K562 (cell line): ENCODE results near the gene PACSIN1. TPM values are rescaled to one million over a fixed set of nuclear protein-coding genes. Genes with fewer than 3 reads are reported as not detected.

ENCODE experiments used
- ATF1 ChIP-seq, 2 experiments: fragments of 450-650 bp in 1 of 2; IDR thresholded peaks; 2 replicates each; pipeline ENCODE4 v1.6.1; 2016; ENCODE audit warnings: missing compliant biosample characterization in 1 of 2, missing genetic modification characterization in 1 of 2
- CREM ChIP-seq: IDR thresholded peaks from 2 replicates; pipeline ENCODE4 v1.6.1; 2014; ENCODE audit warnings: antibody characterized with exemption, low read depth
- EGR1 ChIP-seq: fragments of 450-650 bp; conservative IDR thresholded peaks from 2 replicates; pipeline ENCODE4 v1.6.1; 2017; ENCODE audit warnings: mild to moderate bottlenecking
- HDAC2 ChIP-seq: fragments of 450-650 bp; IDR thresholded peaks from 2 replicates; pipeline ENCODE4 v1.6.1; 2016; ENCODE audit warnings: mild to moderate bottlenecking
- NBN ChIP-seq: fragments of 450-650 bp; IDR thresholded peaks from 2 replicates; pipeline ENCODE4 v1.6.1; 2016; ENCODE audit warnings: low read depth, mild to moderate bottlenecking
- POLR3A ChIP-seq: IDR thresholded peaks from 2 replicates; pipeline ENCODE4 v1.6.1; 2011; ENCODE audit warnings: borderline replicate concordance, mild to moderate bottlenecking, moderate library complexity; ENCODE audit not compliant: insufficient read length, insufficient read depth; ENCODE audit errors: extremely low read depth
- RAD21 ChIP-seq, 2 experiments: fragments of 250-450 bp in 1 of 2; fragments of 450-650 bp in 1 of 2; sonication (Bioruptor Pico) in 1 of 2; formaldehyde crosslinking in 1 of 2; IDR thresholded peaks in 1 of 2; conservative IDR thresholded peaks in 1 of 2; 2 replicates each; pipeline versions ENCODE4 v1.4.0 to v1.8.0; 2020 to 2022; ENCODE audit warnings: mild to moderate bottlenecking in 2 of 2, moderate library complexity in 1 of 2
- SMARCE1 ChIP-seq: fragments of 450-650 bp; IDR thresholded peaks from 2 replicates; pipeline ENCODE4 v1.7.1; 2016; ENCODE audit warnings: mild to moderate bottlenecking
- TAF9B ChIP-seq: fragments of 450-650 bp; IDR thresholded peaks from 2 replicates; pipeline ENCODE4 v1.6.1; 2018; ENCODE audit warnings: mild to moderate bottlenecking; ENCODE audit not compliant: partially characterized antibody
- TBL1XR1 ChIP-seq, 2 experiments: IDR thresholded peaks; 2 replicates each; pipeline ENCODE4 v1.6.1; 2012; ENCODE audit warnings: improper control_type of control experiment in 2 of 2, low read length in 2 of 2, mild to moderate bottlenecking in 1 of 2
- TRIM28 ChIP-seq: fragments of 450-650 bp; IDR thresholded peaks from 2 replicates; pipeline ENCODE4 v1.6.1; 2017
- ZNF124 ChIP-seq: sonication (generic); formaldehyde crosslinking; IDR thresholded peaks from 2 replicates; pipeline ENCODE4 v1.8.1; 2022; ENCODE audit warnings: missing genetic modification reagents
- ZNF324 ChIP-seq: fragments of 250-450 bp; sonication (Bioruptor Pico); IDR thresholded peaks from 2 replicates; pipeline ENCODE4 v1.4.0; 2020; ENCODE audit warnings: mild to moderate bottlenecking
- ZNF696 ChIP-seq: fragments of 250-450 bp; sonication (Bioruptor Pico); conservative IDR thresholded peaks from 2 replicates; pipeline ENCODE4 v1.4.0; 2020; ENCODE audit warnings: mild to moderate bottlenecking, moderate library complexity
- polyA plus RNA-seq, 8 experiments: library from polyadenylated mRNA; depleted of rRNA in 4 of 8; stranded (reverse) in 5 of 8; unstranded in 3 of 8; fragments of >200 nt; fragmentation: Nextera tagmentation in 2 of 8; fragmentation: Illumina TruSeq in 1 of 8; extraction: Ambion mirVana in 2 of 8; extraction: Trizol in 1 of 8; gene quantifications; 2 replicates each; pipeline versions ENCODE4 v1.2.1 to v1.2.3, GENCODE V29; 2011 to 2014; ENCODE audit warnings: inconsistent platforms in 1 of 8, missing spikeins in 1 of 8
- total RNA-seq, 7 experiments: library from RNA; depleted of rRNA in 6 of 7; stranded (reverse); fragments of >200 nt in 6 of 7; fragmentation: Illumina TruSeq in 2 of 7; extraction: Trizol in 2 of 7; gene quantifications; 2 replicates each; pipeline versions ENCODE4 v1.2.1 to v1.2.3, GENCODE V29; 2011 to 2021; ENCODE audit warnings: low replicate concordance in 1 of 7
- TF ChIP-seq, protein P1 (sequence below): sonication (generic); formaldehyde crosslinking; IDR thresholded peaks from 2 replicates; pipeline ENCODE4 v1.8.1; 2022; ENCODE audit warnings: missing genetic modification reagents
- TF ChIP-seq, protein P2 (sequence below), 2 experiments: fragments of 450-650 bp; IDR thresholded peaks; 2 replicates each; pipeline ENCODE4 v1.6.1; 2016
- TF ChIP-seq, protein P3 (sequence below): fragments of 250-450 bp; sonication (Bioruptor Pico); IDR thresholded peaks from 2 replicates; pipeline ENCODE4 v1.4.0; 2020; ENCODE audit warnings: borderline replicate concordance
- TF ChIP-seq, protein P4 (sequence below): fragments of 450-650 bp; conservative IDR thresholded peaks from 2 replicates; pipeline ENCODE4 v1.6.1; 2016; ENCODE audit warnings: missing genetic modification characterization, low read depth, mild to moderate bottlenecking, missing compliant biosample characterization, moderate library complexity
- TF ChIP-seq, protein P5 (sequence below), 2 experiments: fragments of 450-650 bp in 1 of 2; IDR thresholded peaks; 2 replicates each; pipeline ENCODE4 v1.6.1; 2011 to 2017; ENCODE audit warnings: low read depth in 2 of 2, antibody characterized with exemption in 1 of 2, borderline replicate concordance in 1 of 2, low read length in 1 of 2, mild to moderate bottlenecking in 1 of 2, mixed read lengths in 1 of 2; ENCODE audit not compliant: control insufficient read depth in 1 of 2

The PACSIN1 gene
- total and polyA plus RNA-seq, 9 of the 15 experiments (the other 6 are each of a cell fraction or from before 2014, with no cell fraction given), result 0.01 to 1.7 (median 0.45) TPM

DNA sequence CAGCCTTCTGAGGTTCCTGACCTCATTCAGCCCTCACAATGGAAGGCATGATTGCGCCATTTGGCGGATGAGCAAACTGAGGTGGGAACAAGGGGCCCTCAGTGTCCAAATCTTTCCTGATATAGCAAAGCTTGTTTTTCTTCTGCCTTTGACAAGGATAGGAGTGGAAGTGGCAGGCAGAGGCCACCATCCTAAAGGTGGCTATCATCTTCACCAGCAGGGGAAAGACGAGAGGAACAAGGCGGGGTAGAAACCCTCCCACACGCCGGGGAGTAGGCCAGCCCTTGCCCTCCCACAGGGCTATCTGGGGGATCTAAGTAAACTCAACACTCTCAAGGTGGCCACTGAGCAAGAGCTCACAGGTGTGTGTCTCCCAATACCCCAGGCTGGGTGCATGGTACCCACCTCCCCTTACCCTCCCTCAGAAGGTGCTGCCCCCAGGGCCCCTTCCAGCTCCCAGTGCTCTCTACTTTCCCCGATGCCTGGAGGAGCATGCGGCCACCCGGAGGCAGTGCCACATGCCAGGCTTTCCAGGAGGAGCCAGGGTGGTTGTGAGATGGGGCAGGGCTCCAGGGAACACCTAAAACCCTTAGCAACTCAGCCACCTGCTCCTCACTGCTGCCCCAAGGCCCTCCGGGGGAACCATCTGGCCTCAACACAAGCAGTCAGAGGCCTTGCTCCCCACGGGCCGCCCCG is 79.0 kb downstream of the PACSIN1 start (continued):
- TF ChIP-seq, protein P1, sequence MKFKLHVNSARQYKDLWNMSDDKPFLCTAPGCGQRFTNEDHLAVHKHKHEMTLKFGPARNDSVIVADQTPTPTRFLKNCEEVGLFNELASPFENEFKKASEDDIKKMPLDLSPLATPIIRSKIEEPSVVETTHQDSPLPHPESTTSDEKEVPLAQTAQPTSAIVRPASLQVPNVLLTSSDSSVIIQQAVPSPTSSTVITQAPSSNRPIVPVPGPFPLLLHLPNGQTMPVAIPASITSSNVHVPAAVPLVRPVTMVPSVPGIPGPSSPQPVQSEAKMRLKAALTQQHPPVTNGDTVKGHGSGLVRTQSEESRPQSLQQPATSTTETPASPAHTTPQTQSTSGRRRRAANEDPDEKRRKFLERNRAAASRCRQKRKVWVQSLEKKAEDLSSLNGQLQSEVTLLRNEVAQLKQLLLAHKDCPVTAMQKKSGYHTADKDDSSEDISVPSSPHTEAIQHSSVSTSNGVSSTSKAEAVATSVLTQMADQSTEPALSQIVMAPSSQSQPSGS (CRISPR knock-in tag), result no peak
- TF ChIP-seq HDAC2, result peak; percentile 61; the same call in 1 of the 2 replicates
- no peak for TF ChIP-seq TRIM28
- TF ChIP-seq POLR3A, result no peak
- TF ChIP-seq RAD21 (CRISPR knock-in tag; conservative IDR thresholded peaks at IDR 0.05 in 1 of 2, IDR thresholded peaks at IDR 0.05 in 1 of 2), result peak; percentile 7 to 41; a peak in 1 of 4 replicates
- no peak for TF ChIP-seq ATF1 (CRISPR knock-in tag; IDR thresholded peaks at IDR 0.05)
- 0 out of 2 replicates have a peak, but pooled peaks have one; percentile 19 for TF ChIP-seq ATF1 (tag; IDR thresholded peaks at IDR 0.05)
- peak in 1 of 2 experiments; percentile 37; a peak in 2 of 4 replicates for TF ChIP-seq TBL1XR1 (IDR thresholded peaks at IDR 0.05; ENCODE audit: low read length in 2 of 2)
- peak; percentile 72 for TF ChIP-seq EGR1
- TF ChIP-seq, protein P2, sequence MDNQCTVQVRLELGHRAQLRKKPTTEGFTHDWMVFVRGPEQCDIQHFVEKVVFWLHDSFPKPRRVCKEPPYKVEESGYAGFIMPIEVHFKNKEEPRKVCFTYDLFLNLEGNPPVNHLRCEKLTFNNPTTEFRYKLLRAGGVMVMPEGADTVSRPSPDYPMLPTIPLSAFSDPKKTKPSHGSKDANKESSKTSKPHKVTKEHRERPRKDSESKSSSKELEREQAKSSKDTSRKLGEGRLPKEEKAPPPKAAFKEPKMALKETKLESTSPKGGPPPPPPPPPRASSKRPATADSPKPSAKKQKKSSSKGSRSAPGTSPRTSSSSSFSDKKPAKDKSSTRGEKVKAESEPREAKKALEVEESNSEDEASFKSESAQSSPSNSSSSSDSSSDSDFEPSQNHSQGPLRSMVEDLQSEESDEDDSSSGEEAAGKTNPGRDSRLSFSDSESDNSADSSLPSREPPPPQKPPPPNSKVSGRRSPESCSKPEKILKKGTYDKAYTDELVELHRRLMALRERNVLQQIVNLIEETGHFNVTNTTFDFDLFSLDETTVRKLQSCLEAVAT (IDR thresholded peaks at IDR 0.05), result no peak
- TF ChIP-seq, protein P3, sequence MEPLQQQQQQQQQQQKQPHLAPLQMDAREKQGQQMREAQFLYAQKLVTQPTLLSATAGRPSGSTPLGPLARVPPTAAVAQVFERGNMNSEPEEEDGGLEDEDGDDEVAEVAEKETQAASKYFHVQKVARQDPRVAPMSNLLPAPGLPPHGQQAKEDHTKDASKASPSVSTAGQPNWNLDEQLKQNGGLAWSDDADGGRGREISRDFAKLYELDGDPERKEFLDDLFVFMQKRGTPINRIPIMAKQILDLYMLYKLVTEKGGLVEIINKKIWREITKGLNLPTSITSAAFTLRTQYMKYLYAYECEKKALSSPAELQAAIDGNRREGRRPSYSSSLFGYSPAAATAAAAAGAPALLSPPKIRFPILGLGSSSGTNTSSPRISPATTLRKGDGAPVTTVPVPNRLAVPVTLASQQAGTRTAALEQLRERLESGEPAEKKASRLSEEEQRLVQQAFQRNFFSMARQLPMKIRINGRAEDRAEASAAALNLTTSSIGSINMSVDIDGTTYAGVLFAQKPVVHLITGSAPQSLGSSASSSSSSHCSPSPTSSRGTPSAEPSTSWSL (CRISPR knock-in tag), result no peak
- peak; percentile 60; the same call in 1 of the 2 replicates for TF ChIP-seq SMARCE1
- TF ChIP-seq, protein P4, sequence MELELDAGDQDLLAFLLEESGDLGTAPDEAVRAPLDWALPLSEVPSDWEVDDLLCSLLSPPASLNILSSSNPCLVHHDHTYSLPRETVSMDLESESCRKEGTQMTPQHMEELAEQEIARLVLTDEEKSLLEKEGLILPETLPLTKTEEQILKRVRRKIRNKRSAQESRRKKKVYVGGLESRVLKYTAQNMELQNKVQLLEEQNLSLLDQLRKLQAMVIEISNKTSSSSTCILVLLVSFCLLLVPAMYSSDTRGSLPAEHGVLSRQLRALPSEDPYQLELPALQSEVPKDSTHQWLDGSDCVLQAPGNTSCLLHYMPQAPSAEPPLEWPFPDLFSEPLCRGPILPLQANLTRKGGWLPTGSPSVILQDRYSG (tag), result no peak
- no peak for TF ChIP-seq ZNF696 (CRISPR knock-in tag)
- peak; percentile 57; the same call in 1 of the 2 replicates for TF ChIP-seq CREM
- TF ChIP-seq, protein P5, sequence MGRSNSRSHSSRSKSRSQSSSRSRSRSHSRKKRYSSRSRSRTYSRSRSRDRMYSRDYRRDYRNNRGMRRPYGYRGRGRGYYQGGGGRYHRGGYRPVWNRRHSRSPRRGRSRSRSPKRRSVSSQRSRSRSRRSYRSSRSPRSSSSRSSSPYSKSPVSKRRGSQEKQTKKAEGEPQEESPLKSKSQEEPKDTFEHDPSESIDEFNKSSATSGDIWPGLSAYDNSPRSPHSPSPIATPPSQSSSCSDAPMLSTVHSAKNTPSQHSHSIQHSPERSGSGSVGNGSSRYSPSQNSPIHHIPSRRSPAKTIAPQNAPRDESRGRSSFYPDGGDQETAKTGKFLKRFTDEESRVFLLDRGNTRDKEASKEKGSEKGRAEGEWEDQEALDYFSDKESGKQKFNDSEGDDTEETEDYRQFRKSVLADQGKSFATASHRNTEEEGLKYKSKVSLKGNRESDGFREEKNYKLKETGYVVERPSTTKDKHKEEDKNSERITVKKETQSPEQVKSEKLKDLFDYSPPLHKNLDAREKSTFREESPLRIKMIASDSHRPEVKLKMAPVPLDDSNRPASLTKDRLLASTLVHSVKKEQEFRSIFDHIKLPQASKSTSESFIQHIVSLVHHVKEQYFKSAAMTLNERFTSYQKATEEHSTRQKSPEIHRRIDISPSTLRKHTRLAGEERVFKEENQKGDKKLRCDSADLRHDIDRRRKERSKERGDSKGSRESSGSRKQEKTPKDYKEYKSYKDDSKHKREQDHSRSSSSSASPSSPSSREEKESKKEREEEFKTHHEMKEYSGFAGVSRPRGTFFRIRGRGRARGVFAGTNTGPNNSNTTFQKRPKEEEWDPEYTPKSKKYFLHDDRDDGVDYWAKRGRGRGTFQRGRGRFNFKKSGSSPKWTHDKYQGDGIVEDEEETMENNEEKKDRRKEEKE (IDR thresholded peaks at IDR 0.05; ENCODE audit: borderline replicate concordance in 1 of 2, control insufficient read depth in 1 of 2, low read depth in 2 of 2, low read length in 1 of 2), result no peak
- no peak for TF ChIP-seq ZNF324
- no peak for TF ChIP-seq NBN
- TF ChIP-seq ZNF124 (CRISPR knock-in tag), result no peak
- no peak for TF ChIP-seq TAF9B
